ENCODE measurements around the gene SLC25A5.

Gene SLC25A5

GRCh38 chrX:119479845-119480244 lies 11.6 kb downstream of the SLC25A5 start:
- Histone ChIP-seq H3K27me3 (ENCODE audit: insufficient read depth, low read length, poor library complexity, severe bottlenecking) (no peaks in the 10 kb centered on the region), H3K9me3 (ENCODE audit: insufficient read depth, low read depth, low read length) (no peaks in the 10 kb centered on the region), H3K4me2 (ENCODE audit: low read depth, low read length, poor library complexity, severe bottlenecking) (no peak overlapping the region), H4K20me1 (ENCODE audit: insufficient read depth, low read length, poor library complexity, severe bottlenecking) (no peaks in the 10 kb centered on the region), H3K36me3 (ENCODE audit: insufficient read depth, low read length) (no peaks in the 10 kb centered on the region), H3K4me1 (ENCODE audit: insufficient read depth, low read length, poor library complexity, severe bottlenecking) (no peaks in the 10 kb centered on the region), H3K79me2 (ENCODE audit: insufficient read depth, low read length) (no peaks in the 10 kb centered on the region), H2AFZ (ENCODE audit: low read length) (no peak overlapping the region), H3K9ac (ENCODE audit: low read depth, low read length, poor library complexity, severe bottlenecking) (no peak overlapping the region), H3F3A (ENCODE audit: low read depth) (no peaks in the 10 kb centered on the region), H3K9me2 (replicated peaks; ENCODE audit: low read depth, low read length) (no peaks in the 10 kb centered on the region), H3K4me3 (ENCODE audit: low read length, poor library complexity, severe bottlenecking) (no peak overlapping the region)
- TF ChIP-seq CTCF (conservative IDR thresholded peaks at IDR 0.05; ENCODE audit: low read length) (no peak), EZH2phosphoT487 (IDR thresholded peaks at IDR 0.05; ENCODE audit: borderline replicate concordance) (no peak)

- H3K4me2 ChIP-seq (ENCODE audit: low read depth, low read length, poor library complexity, severe bottlenecking): no peak overlapping the region
- H3K9me2 ChIP-seq (replicated peaks; ENCODE audit: low read depth, low read length): no peaks in the 10 kb centered on the region
- no peaks in the 10 kb centered on the region for H3F3A ChIP-seq (ENCODE audit: low read depth)
- no peak for TF ChIP-seq CTCF (conservative IDR thresholded peaks at IDR 0.05; ENCODE audit: low read length)
- no peak for TF ChIP-seq EZH2phosphoT487 (IDR thresholded peaks at IDR 0.05; ENCODE audit: borderline replicate concordance)
- H3K9ac ChIP-seq (ENCODE audit: low read depth, low read length, poor library complexity, severe bottlenecking): no peak overlapping the region
- no peaks in the 10 kb centered on the region for H3K9me3 ChIP-seq (ENCODE audit: insufficient read depth, low read depth, low read length)
- no peaks in the 10 kb centered on the region for H4K20me1 ChIP-seq (ENCODE audit: insufficient read depth, low read length, poor library complexity, severe bottlenecking)
- H3K27me3 ChIP-seq (ENCODE audit: insufficient read depth, low read length, poor library complexity, severe bottlenecking): no peaks in the 10 kb centered on the region
- no peaks in the 10 kb centered on the region for H3K79me2 ChIP-seq (ENCODE audit: insufficient read depth, low read length)
- no peak overlapping the region for H2AFZ ChIP-seq (ENCODE audit: low read length)
- no peak overlapping the region for H3K4me3 ChIP-seq (ENCODE audit: low read length, poor library complexity, severe bottlenecking)
- H3K4me1 ChIP-seq (ENCODE audit: insufficient read depth, low read length, poor library complexity, severe bottlenecking): no peaks in the 10 kb centered on the region
- H3K36me3 ChIP-seq (ENCODE audit: insufficient read depth, low read length): no peaks in the 10 kb centered on the region
Measured at GRCh38 chrX:119481323-119481801, 13.1 kb downstream of the SLC25A5 start.

- no peaks in the 10 kb centered on the region for H3K4me1 ChIP-seq (ENCODE audit: insufficient read depth, low read length, poor library complexity, severe bottlenecking)
- TF ChIP-seq CTCF (conservative IDR thresholded peaks at IDR 0.05; ENCODE audit: low read length): no peak
- TF ChIP-seq EZH2phosphoT487 (IDR thresholded peaks at IDR 0.05; ENCODE audit: borderline replicate concordance): no peak
- H3K4me3 ChIP-seq (ENCODE audit: low read length, poor library complexity, severe bottlenecking): no peak overlapping the region
- H3K79me2 ChIP-seq (ENCODE audit: insufficient read depth, low read length): no peaks in the 10 kb centered on the region
- H4K20me1 ChIP-seq (ENCODE audit: insufficient read depth, low read length, poor library complexity, severe bottlenecking): no peaks in the 10 kb centered on the region
- no peaks in the 10 kb centered on the region for H3K27me3 ChIP-seq (ENCODE audit: insufficient read depth, low read length, poor library complexity, severe bottlenecking)
- H3K9ac ChIP-seq (ENCODE audit: low read depth, low read length, poor library complexity, severe bottlenecking): no peak overlapping the region
- H2AFZ ChIP-seq (ENCODE audit: low read length): no peak overlapping the region
- no peaks in the 10 kb centered on the region for H3F3A ChIP-seq (ENCODE audit: low read depth)
- H3K4me2 ChIP-seq (ENCODE audit: low read depth, low read length, poor library complexity, severe bottlenecking): no peak overlapping the region
- no peaks in the 10 kb centered on the region for H3K9me3 ChIP-seq (ENCODE audit: insufficient read depth, low read depth, low read length)
- H3K36me3 ChIP-seq (ENCODE audit: insufficient read depth, low read length): no peaks in the 10 kb centered on the region
- no peaks in the 10 kb centered on the region for H3K9me2 ChIP-seq (replicated peaks; ENCODE audit: low read depth, low read length)
Measured at GRCh38 chrX:119482041-119482440, 13.8 kb downstream of the SLC25A5 start.

All from Loucy (cell line).